Myocyte (in vitro differentiated cells): Measurements from ENCODE around the gene CTSA. TPM values are rescaled to one million over a fixed set of nuclear protein-coding genes. Genes with fewer than 3 reads are reported as not detected.
A peak's percentile ranks its signal among the peaks of the same experiment; 100 is the strongest.
"Not testable (repeated sequence)": the region's sequence is repeated elsewhere in the genome, so short reads cannot be mapped to it uniquely, and the experiment has no call there.

Experiments
- DNase-seq: peaks from one replicate; pipeline ENCODE4 v3.0.0-alpha.2; 2012; ENCODE audit warnings: low read depth
- total RNA-seq: library from RNA; depleted of rRNA; stranded (reverse); fragments of >200 nt; gene quantifications from 2 replicates; pipeline ENCODE4 v1.2.3, GENCODE V29; 2014

The CTSA gene
- total RNA-seq, 1 donor from 2014 or later, result 227 TPM

DNA sequence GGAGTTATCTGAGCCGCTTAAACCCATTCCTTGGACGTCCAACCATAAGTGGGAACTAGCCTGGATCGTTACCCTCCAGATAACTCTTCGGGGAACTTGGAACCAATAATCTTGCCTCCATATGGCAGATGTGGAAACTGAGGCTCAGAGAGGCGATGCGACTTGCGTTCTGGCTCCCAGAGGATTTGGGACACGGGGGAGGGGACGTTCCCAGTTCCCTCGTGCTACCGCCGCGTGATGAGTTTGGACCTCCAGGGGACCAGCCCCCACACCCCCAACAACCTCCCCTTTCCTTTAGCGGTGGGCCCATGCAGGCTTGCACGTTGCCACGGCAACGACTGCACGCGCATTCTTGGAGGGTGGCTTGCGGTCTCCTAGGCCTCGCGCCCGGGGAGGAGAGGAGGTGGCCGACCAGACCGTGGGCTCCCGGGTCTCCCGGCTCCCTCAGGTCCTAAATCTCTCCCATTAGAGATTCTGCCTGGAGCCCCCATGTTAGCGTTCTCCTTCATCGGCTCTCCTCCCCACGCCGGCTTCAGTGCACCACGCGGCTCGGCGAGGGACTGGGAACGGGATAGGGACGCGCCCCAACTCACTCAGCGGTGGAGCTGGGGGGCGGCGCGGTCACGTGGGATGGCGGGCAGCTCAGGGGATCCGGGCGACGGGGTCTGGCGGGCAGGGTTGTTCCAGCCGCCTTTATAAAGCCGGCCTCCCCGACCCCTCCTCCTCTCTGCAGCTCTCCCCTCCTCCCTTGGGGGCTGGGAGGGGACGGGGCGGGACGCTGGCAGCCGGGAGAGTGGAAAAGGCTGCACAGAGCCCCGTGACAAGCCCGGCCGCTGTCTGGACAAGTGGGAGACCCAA lies 20.6 kb downstream of the CTSA start, which contains the start of gene PLTP:
TSS of gene PLTP (minus strand) at position 670 of the 858 bp plus-strand sequence. CDS start 703 bp downstream, outside the sequence.
- peak; percentile 58 for DNase-seq

DNA sequence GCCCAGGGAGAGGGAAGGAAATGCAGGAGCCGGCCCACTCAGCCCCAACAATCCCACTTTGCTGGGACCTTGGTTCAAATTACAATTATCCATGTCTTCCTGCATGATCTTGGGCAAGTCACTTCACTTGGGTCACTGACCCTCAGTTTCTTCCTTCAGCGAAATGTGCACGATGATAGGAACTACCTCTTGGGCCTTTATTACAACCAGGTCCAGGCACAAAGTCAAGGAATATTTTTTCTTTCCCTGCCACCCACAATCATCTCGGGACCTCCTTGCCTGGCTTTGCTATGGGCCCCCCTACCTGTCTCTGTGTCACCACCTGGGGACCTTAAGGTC lies 21.2 kb downstream of the CTSA start:
- DNase-seq, result no peak

DNA sequence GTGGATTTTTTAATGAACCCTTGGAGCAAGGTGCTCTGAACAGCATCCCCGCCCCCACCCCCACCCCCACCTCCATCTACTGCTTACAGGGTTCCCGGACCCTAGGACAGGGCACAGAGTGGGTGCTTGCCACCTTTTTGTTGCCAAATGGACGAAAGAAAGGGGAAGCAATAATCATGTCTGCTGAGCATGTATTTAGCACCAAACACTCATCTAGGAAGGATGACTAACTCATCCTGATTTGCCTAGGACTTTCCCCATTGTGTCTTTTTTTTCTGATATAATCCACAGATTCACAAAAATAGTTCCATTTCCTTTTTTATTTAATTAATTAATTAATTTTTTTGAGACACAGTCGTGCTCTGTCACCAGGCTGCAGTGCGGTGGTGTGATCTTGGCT lies 22.0 kb downstream of the CTSA start:
- DNase-seq, result no peak

DNA sequence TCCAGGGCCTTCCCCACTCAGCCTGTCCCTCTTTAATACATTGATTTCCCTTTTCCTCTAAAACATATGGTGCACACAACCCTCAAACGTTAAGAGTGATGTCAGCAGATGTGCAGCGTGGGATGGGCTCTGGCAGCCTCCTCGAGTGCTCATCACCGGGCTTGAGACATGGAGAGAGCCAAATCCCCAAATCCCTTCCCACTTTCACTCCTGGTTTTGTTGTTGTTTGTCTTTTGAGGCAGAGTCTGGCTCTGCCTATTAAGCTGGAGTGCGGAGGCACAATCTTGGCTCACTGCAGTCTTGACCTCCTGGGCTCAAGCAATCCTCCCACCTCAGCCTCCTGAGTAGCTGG lies 26.6 kb downstream of the CTSA start:
- DNase-seq, result peak; percentile 62

DNA sequence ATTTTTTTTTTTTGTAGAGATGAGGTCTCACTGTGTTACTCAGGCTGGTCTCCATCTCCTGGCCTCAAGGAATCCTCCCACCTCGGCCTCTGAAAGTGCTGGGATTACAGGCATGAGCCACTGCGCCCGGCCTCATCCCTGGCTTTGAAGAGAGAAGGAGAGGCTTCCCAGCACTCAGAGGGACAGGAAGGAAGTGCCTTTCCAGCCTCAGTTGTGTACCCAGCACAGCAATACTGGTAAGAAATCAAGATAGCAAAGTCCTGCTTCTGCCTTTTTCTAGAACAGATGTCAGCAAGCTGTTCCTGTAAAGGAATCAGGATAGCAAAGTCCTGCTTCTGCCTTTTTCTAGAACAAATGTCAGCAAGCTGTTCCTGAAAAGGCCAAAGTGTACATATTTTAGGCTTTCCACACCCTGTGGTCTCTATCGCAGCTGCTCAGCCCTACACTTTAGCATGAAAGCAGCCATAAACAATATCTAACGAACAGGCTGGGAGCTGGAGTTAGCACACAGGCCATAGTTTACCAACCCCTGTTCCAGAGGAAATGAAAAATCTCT lies 27.1 kb downstream of the CTSA start:
- peak; percentile 45 for DNase-seq

DNA sequence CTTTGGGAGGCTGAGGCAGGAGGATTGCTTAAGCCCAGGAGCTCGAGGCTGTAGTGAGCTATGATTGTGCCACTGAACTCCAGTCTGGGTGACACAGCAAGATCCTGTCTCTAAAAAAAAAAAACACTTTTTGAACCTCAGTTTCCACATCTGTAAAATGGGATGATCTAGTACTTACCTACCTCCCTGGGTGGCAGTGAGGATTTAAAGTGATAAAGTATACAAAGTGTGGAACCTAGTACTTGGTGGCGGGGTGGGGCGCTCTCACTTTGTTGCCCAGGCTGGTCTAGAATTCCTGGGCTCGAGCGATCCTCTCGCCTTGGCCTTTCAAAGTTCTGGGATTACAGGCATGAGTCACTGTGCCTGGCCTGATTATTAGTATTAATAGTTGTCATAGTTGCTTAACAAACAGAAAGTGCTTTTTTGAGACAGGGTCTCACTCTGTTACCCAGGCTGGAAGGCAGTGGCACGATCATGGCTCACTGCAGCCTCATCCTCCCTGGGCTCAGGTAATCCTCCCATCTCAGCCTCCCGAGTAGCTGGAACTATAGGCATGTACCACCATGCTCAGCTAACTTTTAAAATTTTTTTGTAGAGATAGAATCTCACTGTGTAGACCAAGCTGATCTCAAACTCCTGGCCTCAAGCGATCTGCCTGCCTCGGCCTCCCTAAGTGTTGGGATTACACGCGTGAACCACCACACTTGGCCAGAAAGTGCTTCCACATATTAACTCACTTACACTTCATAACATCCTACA lies 27.8 kb downstream of the CTSA start:
- no peak for DNase-seq

DNA sequence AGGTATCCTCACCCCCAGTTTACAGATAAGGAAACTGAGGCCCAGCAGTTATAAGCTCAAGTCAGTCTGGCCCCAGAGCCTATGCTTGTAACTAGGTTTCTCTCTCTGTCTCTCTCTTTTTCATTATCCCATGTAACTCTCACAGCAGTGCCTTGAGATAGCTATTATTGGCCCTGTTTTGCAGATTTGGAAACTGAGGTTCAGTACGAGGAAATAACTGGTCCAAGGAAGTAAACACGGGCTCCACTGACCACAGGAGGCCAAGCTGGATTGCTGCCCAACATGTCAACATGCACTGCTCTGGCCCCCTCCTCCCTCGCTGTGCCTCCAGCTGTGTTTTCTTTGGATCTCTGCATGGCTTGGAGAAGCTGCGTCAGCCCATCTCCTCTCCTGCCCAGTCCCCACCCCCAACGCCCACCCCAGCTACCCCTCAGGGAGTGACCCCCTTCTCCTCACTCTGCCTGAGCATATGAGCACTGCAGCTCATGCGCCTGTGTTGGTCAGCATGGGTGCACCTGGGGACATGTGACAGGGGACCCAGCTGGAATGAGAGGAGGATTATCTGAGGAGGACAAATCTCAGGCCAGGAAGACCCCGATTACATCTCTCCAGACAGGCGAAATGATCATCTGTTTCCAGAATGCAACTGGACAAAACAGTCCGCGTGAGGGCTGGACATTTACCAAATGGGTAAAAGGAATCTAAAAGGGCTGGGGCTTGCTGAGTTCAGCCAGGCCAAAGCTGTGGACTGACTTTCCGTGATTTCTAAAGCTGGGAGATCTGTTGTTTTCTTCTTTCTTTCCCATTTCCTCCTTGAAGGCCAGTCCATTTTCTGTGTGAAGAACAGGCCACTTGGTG lies 28.6 kb downstream of the CTSA start:
- peak; percentile 77 for DNase-seq

DNA sequence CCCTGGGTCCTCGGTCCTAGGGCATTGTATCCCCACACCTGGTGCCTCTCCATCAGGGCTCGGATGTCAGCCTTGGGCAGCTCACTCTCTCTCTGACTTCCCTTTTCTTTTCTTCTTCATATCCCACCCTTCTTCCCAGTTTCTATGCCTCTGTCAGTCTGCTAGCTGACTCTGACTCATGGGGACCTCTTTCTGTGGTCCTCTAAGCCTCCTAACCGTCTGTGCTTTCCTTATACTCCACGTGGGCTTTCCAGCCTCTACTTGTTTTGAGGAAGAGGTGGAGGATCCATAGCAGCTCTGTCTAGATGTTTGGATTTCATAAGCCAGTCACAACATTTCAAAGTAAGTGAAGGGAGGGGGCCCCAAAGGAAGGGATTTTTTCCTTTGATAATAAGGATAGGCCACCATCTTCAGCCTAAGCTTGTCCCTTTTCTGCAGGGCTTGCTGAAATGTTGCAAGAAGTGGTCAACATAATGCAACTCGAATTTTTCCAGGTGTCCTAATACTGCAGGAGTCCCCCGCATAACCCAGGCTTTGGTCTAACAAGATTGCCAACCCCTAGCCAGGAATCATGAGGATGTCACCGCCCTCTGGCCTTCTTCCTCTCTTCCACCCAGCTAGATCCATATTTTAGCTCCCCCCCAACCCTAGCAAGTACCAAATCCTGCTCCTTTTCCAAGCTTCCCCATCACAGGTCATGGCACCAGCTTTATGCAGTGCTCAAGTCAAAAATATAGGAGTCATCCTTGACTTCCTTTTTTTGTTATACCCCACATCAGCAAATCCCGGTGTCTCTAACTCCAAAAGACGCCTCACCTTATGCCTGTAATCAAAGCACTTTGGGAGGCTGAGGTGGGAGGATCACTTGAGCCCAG lies 29.6 kb downstream of the CTSA start:
- DNase-seq, result peak; percentile 21

DNA sequence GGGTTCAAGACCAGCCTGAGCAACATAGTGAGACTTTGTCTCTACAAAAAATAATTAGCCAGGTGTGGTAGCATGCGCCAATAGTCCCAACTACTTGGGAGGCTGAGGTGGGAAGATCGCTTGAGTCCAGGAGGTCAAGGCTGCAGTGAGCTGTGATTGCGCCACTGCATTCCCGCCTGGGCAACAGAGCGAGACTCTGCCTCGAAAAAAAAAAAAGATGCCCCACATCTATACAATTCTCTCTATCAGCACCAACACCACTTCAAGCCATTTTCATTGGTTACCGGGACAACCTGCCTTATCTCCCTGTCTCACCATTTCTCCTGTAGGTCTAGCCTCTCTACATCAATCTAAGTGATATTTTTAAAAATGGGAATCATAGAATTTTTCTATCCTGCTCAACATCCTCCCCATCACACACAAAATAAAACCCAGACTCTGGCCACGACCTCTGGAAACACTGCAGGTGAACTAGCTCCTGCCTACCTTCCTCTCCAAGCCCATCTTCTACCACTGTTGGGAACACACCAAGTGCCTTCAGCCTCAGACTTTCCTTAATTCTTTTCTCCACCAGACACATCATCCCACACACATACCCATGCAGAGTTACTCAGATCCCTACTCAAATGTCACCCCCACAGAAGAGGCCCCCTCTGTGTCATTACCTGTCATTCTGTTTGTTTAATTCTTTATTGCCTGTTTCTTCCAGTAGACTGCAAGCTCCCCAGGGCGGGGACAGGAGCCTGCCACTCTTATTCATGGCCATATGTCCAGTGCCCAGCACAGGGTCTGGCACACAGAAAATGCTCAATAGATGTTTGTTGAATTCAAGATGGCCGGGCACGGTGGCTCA lies 30.4 kb downstream of the CTSA start:
- no peak for DNase-seq

DNA sequence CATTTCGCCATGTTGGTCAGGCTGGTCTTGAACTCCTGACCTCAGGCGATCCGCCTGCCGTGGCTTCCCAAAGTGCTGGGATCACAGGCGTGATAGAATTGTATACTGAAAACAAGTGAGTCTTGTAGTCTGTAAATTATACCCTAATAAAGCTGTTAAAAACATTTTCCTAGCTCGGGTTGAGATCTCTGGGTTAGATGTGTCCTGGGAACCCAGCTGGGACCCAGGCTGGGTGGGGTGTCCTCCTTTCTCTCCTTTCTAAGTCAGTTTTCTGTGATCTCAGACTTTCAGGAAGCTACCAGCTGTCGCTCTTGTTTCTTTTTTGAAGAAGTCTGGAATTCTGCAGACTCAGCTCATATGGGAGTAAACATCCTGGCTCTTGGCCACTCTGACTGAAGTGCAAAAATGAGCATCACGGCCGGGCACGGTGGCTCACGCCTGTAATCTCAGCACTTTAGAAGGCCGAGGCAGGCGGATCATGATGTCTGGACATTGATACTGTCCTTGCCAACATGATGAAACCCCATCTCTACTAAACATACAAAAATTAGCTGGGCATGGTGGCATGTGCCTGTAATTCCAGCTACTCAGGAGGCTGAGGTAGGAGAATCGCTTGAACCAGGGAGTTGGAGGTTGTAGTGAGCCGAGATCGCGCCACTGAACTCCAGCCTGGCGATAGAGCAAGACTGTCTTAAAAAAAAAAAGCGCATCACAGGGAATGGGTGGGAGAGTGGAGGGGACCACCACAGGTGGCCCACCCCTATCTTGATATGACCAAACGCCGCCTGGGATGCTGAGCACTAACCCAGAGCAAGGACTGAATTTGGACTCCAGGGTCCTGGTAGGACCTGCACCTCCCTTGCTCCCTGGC lies 33.5 kb downstream of the CTSA start:
- peak; percentile 87 for DNase-seq

DNA sequence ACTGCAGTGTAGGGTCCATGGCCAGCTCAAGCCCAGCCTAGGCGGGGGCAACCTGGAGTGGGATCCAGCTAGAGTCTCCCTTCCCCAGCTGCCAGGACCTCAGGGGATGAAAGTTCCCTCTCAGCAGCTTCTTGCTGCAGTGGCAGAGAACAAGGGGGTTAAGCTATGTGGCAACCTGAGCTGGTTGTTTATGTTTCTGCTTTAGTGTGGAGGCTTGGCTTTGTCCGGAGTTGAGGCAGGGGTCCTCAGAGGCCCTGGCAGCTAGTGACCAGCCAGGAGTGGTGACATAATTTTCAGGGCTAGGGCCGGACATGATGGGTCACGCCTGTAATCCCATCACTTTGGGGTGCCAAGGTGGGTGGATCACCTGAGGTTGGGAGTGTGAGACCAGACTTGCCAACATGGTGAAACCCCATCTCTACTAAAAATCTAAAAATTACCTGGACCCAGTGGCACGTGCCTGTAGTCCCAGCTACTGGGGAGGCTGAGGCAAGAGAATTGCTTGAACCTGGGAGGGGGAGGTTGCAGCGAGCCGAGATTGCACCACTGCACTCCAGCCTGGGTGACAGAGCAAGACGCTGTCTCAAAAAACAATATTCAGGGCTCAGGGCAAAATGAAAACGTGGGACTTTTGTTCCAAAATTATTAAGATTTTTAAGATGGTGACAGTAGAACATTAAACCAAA lies 34.8 kb downstream of the CTSA start:
- no peak for DNase-seq

DNA sequence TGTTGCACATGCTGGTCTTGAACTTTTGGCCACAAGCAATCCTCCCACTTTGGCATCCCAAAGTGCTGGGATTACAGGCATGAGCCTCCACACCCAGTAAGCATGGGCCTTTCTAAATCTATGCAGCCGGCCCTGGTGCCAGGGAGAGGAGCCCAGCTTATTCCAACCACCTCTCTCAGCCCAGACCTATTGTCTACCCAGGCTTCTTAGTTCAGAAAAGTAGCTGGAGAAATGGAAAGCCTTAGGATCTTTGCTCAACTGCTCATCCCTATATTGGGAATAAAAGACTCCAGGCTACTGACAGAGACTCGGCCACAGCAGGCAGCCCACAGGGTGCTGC lies 35.6 kb downstream of the CTSA start:
- DNase-seq, result peak; percentile 71

DNA sequence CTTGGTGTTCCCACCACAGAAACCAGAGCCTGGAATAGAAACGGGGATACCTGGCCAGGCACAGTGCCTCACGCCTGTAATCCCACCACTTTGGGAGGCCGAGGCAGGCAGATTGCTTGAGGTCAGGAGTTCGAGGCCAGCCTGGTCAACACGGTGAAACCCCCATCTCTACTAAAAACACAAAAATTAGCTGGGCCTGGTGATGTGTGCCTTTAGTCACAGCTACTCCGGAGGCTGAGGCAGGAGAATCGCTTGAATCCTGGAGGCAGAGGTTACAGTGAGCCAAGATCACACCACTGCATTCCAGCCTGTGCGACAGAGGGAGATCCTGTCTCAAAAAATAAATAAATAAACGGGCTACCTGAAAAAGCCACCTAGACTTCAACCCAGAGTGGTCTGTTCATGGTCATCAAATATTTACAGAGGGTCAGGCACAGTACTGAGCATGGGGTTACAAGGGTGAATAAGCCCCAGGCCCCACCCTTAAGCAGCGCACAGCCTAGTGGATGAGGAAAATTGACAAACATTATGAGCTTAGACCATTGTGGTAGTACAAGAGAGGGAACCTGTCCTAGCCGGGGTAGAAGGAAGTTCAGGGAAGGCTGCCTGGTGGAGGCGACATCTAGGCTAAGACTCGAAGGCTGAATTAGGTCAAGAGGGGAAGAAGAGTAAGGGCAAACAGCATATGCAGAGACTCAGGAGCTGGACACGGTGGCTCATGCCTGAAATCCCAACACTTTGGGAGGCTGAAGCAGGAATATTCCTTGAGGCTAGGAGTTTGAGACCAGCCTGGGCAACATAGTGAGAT lies 36.1 kb downstream of the CTSA start:
- no peak for DNase-seq

DNA sequence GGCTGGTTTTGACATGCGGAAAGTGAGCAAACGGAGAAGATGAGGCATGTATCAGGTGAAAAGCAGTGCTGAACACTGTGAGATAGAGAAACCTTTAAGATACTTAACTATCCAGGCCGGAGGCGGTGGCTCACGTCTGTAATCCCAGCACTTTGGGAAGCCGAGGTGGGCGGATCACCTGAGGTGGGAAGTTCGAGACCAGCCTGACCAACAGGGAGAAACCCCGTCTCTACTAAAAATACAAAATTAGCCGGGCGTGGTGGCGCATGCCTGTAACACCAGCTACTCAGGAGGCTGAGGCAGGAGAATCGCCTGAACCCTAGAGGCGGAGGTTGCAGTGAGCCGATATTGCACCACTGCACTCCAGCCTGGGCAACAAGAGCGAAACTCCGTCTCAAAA lies 40.5 kb downstream of the CTSA start:
- DNase-seq, result not testable (repeated sequence)

DNA sequence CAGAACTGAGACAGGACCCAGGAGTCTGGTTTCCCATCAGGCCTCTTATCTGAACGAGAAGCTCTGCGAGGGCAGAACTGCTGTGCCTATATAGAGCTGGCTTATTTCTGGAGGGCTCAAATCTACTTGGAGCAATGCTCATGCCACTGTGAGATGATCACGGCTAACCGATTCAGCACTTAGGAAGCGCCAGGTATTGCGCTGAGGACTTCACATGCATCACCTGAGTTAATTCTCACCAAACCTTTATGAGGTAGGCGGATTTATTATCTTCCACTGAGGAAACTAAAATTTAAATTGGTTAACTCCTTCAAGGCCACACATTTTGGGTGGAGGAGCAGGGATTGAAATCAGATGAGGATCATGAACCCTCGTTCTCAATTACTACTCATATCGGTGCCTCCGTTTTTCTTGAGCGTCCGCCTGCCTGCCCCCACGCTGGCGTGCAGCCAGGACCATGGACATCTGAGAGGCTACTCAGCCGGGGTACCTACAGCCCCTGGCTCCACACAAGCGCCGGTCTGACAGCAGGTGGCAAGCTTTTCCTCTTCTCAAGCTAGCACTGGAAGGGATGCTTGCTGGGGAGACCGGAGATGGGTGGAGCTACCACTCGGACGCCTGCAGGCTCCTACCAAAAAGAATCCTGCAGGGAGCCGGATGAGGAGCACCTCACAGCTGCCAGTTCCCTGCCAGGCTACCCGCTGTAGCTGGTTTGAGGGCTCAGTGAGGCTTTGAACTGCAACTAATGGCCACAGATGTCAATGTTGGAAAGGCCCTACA lies 42.3 kb downstream of the CTSA start:
- DNase-seq, result peak; percentile 90

DNA sequence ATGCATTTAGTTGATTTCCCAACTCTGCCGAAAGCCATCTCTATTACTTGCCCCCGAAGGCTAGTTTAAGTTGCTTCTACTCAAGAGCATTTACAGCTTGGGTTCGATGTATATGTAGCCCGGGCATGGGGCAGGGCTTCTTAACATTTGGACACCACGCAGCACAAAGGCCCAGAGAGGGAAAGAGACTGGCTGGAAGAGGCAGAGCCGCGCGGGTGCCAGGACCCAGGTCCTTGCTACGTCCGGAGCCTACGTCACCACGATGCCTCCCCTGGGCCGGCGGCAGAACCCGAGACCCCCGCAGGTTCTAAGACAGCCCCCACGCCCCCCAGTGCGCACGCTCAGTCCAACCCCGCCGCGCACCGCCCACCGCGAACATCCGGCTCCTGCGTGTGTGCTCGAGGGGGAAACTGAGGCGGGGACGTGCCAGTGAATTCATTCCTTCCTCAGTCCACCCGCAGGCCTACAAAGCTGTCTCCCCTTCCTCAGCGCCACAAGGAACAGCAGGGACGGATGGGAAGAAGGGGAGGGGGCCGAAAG lies 43.0 kb downstream of the CTSA start:
- peak; percentile 61 for DNase-seq
